Epithelial cell of prostate (primary cell): Measurements from ENCODE around the gene MPRIP.
"Not testable (repeated sequence)": the region's sequence is repeated elsewhere in the genome, so short reads cannot be mapped to it uniquely, and the experiment has no call there.

ENCODE experiments used
- DNase-seq: peaks from one replicate; pipeline ENCODE4 v3.0.0-alpha.2; 2011; ENCODE audit warnings: low read depth, low spot score
- H3K27ac ChIP-seq: fragments of 450-650 bp; 2 replicates; pipeline ENCODE4 v1.5.1; 2017; ENCODE audit warnings: mild to moderate bottlenecking

Gene MPRIP

GRCh38 chr17:17155568-17155967 is 113.3 kb downstream of the MPRIP start:
- H3K27ac ChIP-seq: peak overlapping the region; percentile 40
- DNase-seq: no peak

DNA sequence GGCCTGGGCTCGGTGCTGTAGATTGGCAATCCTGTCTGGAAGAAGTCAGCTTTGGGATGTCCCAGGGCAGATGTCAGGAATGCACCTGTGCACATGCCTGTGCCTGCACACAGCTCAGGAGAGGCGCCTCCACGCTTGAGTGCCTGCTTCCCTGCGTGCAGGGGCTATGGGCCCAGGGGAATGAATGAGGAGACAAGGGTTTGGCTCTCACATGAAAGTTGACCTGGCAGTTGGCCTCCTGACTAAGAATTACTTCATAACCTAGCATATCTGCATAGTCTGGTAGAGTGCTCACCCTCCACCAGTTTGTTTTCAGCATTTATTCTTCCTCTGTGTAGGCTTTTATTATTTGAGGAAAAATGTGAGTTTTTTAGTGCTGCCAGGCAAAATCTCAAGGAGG is 113.8 kb downstream of the MPRIP start:
- H3K27ac ChIP-seq: peak overlapping the region; percentile 40

GRCh38 chr17:17156511-17156910 is 114.3 kb downstream of the MPRIP start:
- peak overlapping the region; percentile 40 for H3K27ac ChIP-seq
- DNase-seq: no peak

More for the DNA sequence above, 113.8 kb downstream of the MPRIP start:
- DNase-seq: peak; percentile 51

DNA sequence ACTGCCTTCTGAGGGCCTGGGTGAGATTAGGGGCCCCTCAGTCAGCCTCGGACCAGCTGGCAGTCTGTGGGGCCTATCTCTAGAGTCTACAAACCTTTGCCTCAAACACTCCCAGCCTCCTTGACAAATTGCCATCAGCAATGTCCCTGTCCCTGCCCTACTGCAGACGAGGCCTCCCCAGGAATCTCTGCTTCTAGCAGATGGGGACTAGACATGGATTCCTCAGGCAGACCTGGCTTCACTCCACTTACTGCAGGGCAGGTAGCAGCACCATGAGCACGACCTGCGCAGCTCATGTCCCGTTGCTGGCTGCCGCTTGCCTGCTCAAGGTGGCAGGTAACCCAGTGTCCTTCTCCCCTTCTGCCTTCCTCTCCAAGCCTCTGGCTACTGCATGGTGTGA is 114.8 kb downstream of the MPRIP start:
- DNase-seq: no peak

GRCh38 chr17:17158506-17158905 is 116.2 kb downstream of the MPRIP start:
- not testable (repeated sequence) for DNase-seq, H3K27ac ChIP-seq

More for the DNA sequence above, 114.8 kb downstream of the MPRIP start:
- H3K27ac ChIP-seq: peak overlapping the region; percentile 40

GRCh38 chr17:17159571-17159970 is 117.3 kb downstream of the MPRIP start:
- no peak overlapping the region for H3K27ac ChIP-seq
- no peak for DNase-seq

DNA sequence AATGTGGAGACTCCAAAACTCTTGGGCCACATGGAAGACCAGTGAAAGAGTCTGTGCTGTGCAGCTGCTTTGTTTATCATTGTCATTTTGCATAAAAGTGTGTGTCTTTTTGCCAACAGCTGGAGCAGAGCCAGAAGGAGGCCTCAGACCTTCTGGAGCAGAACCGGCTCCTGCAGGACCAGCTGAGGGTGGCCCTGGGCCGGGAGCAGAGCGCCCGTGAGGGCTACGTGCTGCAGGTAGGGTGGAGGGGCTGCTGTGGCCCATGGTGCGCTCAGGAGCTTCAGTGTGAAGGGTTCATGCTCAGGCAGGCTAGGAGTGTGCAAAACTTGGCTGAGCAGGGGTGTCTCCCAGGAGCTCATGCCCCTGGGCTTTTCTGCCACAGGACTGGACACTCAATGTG is 118.9 kb downstream of the MPRIP start:
- DNase-seq: no peak
- no peak overlapping the region for H3K27ac ChIP-seq

- DNase-seq: no peak
- no peak overlapping the region for H3K27ac ChIP-seq
These were observed 119.5 kb downstream of the MPRIP start for GRCh38 chr17:17161759-17162158.

DNA sequence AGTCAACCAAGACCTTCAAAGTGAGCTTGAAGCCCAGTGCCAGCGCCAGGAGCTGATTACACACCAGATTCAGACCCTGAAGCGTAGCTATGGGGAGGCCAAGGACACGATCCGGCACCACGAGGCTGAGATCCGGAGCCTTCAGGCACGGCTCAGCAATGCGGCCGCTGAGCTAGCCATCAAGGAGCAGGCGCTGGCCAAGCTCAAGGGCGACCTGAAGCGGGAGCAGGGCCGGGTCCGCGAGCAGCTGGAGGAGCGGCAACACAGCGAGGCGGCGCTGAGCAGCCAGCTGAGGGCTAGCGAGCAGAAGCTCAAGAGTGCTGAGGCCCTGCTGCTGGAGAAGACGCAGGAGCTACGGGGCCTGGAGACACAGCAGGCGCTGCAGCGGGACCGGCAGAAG is 121.9 kb downstream of the MPRIP start:
- no peak overlapping the region for H3K27ac ChIP-seq

DNA sequence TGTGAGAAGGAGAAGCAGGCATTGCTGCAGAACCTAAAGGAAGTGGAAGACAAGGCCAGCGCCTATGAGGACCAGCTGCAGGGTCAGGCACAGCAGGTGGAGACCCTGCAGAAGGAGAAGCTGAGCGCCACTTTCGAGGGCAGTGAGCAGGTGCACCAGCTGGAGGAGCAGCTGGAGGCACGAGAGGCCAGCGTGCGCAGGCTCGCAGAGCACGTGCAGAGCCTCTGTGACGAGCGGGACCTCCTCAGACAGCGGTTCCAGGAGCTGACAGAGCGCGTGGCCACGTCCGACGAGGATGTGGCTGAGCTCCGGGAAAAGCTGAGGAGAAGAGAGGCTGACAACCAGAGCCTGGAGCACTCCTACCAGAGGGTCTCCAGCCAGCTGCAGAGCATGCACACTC is 122.4 kb downstream of the MPRIP start:
- DNase-seq: no peak

More for the DNA sequence above, 121.9 kb downstream of the MPRIP start:
- no peak for DNase-seq

GRCh38 chr17:17165666-17166308 is 123.5 kb downstream of the MPRIP start:
- H3K27ac ChIP-seq: no peak overlapping the region
- DNase-seq: no peak

More for the DNA sequence above, 122.4 kb downstream of the MPRIP start:
- no peak overlapping the region for H3K27ac ChIP-seq

DNA sequence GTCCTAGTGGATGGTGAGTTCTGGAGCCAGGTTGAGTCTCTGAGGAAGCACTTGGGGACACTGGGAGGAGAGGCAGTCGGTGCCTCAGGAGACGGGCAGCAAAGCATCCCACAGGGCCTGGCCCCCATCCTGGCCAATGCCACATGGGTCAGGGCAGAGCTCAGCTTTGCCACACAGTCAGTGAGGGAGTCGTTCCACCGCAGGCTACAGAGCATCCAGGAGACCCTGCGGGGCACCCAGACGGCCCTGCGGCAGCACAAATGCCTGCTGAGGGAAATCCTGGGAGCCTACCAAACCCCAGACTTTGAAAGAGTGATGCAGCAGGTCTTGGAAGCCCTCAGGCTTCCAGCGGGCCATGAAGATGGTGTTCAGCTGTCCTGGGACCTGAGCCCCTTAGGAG is 124.2 kb downstream of the MPRIP start:
- H3K27ac ChIP-seq: no peak overlapping the region
- no peak for DNase-seq

DNA sequence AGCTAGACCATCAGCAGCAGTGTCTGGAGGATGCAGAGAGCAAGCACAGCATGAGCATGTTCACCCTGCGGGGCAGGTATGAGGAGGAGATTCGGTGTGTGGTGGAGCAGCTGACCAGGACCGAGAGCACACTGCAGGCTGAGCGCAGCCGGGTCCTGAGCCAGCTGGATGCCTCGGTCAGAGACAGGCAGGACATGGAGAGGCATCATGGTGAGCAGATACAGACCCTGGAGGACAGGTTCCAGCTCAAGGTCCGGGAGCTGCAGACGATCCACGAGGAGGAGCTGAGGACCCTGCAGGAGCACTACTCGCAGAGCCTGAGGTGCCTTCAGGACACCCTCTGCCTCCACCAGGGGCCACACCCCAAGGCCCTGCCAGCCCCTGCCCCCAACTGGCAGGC is 125.1 kb downstream of the MPRIP start:
- H3K27ac ChIP-seq: no peak overlapping the region

DNA sequence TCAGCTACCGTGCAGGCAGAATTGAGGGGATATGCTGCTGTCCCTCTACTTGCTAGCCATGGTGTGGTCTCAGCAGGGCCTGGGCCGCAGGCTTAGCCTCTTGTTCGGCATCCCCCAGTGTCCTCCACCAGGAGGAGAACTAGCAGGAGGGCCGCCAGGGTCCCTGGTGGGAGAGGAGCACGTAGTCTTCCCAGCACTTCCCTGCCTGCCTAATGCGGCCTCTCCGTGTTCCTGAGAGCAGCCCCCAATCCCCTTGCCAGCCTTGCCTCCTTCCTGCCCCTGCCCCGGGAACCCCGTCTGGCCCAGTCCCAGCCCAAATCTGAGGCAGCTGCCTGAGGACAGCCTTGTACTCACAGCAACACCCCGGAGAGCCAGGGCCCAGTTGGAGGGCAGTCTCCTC is 125.7 kb downstream of the MPRIP start:
- H3K27ac ChIP-seq: no peak overlapping the region
- no peak for DNase-seq

More for the DNA sequence above, 125.1 kb downstream of the MPRIP start:
- no peak for DNase-seq

DNA sequence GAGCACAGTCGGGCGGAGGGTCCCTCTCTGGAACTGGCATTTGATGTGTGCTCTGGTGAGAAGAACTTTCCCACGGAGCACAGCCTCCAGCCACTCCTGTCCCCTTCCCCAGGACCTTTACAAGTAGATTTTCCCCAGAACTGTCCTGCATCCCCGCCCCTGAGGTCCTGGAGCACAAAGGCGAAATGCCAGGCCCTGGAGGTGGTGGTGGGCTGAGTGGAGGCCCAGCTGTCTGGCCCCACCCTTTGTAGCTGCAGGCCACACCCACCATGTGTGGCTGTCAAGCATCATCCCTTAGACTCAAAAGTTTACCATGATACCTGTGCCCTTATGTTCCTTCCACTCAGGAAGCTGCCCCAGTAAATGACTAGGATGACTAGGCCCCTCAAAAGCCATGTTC is 126.1 kb downstream of the MPRIP start:
- no peak for DNase-seq
- no peak overlapping the region for H3K27ac ChIP-seq

GRCh38 chr17:17169396-17169795 is 127.1 kb downstream of the MPRIP start:
- DNase-seq: no peak
- no peak overlapping the region for H3K27ac ChIP-seq

GRCh38 chr17:17170346-17170985 is 128.2 kb downstream of the MPRIP start:
- H3K27ac ChIP-seq: peak overlapping the region; percentile 3
- no peak for DNase-seq

DNA sequence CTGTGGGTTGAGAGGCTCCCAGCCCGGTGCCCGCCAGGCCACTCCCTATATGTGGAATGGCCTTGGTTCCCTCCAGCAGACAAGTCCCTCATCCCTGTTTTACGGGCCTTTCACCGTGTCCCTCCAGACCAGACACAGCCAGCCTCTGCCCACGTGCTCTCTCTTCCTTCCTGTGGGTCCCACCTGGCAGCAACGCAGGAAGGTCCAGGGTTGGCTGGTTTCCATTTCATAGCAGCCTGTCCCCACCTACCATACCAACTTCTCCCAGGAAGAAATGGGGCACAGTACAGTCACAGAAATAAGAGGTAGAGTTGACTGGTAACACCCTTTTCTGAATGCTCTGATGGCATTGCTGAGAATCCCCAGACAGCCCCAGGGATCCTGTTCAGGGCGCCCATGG is 128.9 kb downstream of the MPRIP start:
- H3K27ac ChIP-seq: peak overlapping the region; percentile 3
- DNase-seq: no peak

DNA sequence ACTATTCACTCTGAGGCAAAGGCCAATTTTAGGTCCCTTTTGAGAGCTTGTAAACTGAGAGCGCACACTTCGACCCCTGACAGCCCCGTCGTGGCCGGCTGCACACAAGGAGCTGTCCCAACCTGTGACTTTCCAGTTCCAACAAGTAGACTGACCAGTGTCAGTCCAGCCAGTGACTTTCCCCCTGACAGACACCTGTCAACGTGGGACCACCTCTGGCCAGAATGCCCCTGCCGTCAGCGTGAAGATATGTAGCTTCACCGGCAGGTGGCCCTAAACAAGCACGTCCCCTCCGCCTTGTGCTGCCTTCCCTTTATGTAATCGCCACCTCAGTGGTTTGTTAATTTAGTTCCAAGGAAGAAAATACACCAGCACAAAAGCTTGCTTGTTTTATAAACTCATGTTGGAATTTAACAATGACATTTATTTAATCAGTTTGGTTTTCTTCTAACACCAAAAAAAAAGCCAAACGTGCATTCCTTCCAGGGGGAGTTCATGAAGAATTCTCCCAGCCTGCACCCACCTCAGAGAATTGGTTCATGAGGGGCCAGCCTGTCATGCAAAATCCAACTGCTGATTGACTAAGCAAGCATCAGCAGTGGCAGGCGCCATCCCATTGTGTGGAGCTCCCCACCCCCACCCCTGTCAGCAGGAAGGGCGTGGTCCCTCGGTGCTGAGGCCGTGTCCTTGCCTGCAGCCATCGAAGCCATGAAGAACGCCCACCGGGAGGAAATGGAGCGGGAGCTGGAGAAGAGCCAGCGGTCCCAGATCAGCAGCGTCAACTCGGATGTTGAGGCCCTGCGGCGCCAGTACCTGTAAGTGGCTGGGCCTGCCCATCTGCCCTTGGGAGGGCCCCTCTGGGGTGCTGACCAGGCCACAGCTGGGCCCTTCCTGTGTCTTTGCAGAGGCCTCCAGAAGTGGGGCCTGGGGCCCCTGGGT is 130.0 kb downstream of the MPRIP start:
- H3K27ac ChIP-seq: peak overlapping the region; percentile 4
- no peak for DNase-seq

GRCh38 chr17:17172990-17173389 is 130.7 kb downstream of the MPRIP start:
- peak overlapping the region; percentile 4 for H3K27ac ChIP-seq
- no peak for DNase-seq

DNA sequence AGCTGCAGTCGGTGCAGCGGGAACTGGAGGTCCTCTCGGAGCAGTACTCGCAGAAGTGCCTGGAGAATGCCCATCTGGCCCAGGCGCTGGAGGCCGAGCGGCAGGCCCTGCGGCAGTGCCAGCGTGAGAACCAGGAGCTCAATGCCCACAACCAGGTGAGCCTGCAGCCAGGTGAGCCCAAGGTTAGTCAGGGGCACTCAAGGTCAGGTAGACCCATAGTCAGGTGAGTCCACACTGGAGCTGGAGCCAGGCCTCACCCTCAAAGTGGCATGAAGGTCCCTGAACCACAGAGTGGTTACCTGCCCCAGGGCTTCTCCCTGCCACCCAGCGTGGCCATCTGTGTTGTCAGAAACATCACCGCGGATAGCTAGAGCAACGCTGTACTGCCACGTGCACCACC is 131.7 kb downstream of the MPRIP start:
- DNase-seq: no peak
- no peak overlapping the region for H3K27ac ChIP-seq
